Stimulated activated CD8-positive, alpha-beta memory T cell treated with anti-CD3 and anti-CD28 coated beads, Interleukin-2, amount 100 ng/mL, for 1 hour (primary cell): Measurements from ENCODE around the gene AADACL4.

Experiments
- DNase-seq, 2 donors: peaks; one replicate each; pipeline ENCODE4 v3.0.0-alpha.2; 2020; ENCODE audit warnings: low read depth in 2 of 2

The AADACL4 gene

DNA sequence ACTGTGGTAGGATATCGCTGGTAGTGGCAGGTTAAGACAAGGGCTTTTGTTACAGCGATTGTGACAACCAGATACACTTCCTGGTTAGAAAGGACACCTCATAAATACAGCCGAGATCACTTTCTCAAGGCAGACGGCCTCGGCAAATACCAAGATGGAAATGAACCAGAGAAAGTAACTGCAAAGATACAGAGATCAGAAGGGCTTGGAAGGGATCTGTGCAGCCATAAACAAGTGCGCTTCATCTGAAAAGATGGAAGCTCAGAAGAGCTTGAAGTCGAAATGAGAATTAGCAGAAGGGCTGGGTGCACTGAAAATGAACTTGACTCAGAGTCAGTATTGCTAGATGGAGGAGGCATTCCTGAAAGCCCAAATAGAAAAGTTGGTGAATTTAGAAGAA is 32.9 kb upstream of the AADACL4 start:
- DNase-seq, result no peak

DNA sequence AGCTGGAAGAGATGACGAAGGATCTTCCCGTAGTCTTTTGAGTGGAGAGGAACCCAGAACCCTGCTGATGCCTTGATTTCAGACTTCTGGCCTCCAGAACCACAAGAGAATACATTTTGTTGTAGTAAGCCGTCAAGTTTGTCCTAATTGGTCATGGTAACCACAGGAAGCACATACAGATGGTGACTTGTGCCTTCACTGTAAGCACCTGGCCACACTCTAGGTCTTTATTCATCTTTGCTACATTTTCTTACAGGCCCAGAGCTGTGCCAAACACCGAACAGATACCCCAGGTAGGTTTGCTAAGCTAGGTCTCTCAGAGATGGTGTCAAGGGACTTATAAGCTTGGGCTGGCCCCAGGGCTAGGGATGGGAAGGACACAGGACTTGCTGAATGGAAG is 30.7 kb upstream of the AADACL4 start:
- DNase-seq, result no peak

DNA sequence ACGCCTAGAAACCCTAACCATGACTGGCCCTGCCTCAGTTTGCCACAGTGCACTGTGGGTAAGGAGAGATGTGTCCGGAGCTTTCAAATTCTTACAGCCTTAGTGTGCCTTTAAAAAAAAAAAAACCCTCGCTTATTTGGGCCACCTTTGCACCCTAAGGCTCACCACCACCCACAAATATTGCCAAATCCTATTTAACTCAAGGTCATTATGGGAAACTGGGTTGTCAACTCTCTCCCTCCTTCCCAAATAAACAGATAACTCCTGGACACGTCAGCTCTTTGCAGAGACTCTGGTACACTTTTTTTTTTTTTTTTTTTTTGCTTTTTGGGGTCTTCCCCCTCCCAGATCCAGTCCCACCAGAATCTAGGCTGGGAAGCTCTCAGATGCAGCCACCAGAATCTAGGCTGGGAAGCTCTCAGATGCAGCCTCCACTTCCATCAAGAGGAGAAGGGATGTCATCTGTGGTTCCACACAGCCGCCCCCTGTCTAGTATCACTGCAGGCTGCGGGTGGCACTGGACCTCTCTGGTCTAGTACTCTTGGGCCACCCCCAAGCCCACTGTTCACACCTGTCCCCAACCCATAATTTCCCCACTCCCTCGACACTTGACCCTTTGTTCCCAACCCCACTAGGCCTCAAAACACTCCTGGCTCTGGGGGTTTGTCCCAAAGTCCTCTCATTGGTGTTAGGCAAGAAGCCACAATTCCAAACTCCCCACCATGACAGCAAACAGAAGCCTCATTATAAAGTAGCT is 29.3 kb upstream of the AADACL4 start:
- DNase-seq, result no peak

DNA sequence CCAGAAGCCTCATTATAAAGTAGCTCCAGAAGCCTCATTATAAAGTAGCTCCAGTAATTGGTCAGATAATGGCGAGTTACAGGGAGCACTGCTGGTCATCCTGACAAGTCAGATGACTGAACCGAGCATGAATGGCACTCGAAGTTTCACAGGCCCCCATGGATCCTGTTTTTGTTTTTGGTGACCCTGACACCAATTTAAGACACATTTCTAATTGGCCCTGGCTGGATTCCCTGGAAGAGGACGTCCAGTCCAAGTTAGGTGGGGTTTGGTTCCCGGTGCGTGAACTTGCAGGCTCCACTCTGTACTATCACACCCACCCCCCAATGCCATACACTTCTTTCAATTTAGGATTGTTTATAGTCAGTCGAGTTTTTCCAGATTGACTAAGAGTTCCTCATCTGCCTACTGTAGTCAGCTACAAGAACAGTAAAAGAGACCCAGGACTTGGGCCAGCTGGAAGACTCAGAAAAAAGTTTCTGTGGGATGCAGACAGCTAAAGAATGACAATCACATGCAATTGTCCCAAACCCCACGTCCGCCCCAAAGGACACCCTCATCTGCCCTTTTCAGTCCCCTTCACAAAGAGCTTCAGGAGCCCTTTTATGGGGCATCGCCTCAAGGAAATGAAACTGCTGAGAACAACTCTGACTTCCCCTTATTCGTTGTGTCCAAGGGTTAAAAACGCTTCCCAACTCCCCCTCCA is 28.6 kb upstream of the AADACL4 start:
- no peak for DNase-seq

DNA sequence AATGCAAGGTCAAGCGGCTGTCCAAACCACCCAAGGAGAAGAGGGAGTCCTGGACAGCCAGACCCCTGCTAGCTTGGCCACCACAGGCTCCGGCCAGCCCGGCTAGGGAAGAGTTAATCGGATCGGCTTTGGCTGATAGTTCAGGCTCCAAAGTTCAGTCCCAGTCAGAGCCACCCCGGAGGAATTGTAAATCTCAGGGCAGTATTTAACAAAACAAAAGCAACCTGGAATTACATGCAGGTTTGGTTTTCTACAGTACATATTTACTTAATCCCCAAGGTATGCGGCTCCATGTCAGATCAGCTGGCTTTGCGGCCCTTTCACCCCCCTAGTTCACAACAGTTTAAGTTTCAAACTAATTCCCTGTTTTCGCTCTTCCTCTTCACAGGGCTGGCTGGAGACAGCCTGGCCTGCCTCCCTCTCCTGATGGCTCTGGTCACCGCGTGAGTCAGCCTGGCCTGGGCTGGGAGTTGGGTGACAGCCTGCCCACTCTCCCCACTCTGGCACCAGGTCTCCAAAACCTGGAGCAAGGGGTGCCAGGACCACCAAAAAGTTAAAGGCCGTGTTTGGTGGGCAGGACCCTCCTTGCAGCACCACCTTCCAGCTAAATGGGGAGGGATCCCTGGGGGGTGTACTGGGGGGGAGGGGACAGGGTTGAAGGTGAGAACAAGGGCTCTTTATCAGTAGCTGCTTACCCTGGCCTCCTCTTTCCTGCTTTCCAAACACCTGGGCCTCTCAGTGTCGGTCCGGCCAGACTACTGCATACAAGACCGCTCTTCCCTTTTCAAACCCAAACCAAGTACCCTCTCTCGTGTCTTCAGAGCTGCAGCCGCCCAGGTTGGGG is 27.8 kb upstream of the AADACL4 start:
- DNase-seq, result no peak

DNA sequence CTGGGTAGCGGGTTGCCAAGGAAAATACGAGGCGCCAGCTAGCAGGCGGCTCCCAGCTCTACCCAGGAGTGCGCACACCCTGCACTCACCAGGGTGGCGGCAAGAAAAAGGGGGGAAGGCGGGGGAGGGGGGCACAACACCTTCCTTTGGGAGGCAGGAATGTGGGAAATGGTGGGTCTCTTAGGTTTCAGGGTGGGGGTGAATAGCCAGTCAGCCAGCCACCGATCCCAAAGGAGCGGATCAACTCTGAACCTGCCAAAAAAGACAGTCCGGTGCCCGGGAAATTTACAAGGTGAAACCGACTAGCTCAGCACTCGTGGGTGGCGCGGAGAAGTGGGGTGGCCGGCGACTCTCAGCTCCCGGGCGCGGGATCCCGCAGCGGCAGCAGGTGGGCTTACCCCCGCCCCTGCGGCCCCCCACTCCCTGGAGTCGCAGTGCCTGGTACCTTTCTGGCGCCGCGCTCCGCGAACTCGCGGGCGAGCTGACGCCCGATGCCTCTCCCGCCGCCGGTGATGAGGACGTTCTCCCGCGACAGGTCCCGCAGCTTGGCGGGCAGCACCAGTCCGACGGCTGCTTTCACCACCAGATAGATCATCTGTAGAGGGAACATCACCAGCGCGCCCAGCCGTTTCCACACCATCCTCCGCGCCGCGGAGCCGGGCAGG is 27.0 kb upstream of the AADACL4 start:
- DNase-seq, result no peak

DNA sequence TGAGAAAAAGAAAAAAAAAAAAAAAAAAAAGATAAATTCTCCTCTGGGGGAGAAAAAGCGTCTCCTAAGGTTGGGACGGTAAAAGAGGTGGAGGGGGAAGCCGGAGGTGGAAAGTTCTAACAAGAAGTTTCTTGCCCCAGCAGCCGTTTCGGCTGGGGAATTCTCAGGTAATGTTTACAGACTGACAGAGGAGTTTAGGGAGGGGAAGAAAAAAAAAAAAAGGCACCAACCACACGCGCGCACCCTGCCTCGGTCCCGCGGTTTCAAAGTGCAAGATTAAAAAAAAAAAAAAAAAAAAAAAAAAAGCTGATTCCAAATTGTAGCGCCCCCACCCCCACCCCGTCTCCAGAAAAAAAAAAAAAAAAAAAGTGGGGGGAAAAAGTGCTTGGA is 26.4 kb upstream of the AADACL4 start:
- DNase-seq, result no peak

DNA sequence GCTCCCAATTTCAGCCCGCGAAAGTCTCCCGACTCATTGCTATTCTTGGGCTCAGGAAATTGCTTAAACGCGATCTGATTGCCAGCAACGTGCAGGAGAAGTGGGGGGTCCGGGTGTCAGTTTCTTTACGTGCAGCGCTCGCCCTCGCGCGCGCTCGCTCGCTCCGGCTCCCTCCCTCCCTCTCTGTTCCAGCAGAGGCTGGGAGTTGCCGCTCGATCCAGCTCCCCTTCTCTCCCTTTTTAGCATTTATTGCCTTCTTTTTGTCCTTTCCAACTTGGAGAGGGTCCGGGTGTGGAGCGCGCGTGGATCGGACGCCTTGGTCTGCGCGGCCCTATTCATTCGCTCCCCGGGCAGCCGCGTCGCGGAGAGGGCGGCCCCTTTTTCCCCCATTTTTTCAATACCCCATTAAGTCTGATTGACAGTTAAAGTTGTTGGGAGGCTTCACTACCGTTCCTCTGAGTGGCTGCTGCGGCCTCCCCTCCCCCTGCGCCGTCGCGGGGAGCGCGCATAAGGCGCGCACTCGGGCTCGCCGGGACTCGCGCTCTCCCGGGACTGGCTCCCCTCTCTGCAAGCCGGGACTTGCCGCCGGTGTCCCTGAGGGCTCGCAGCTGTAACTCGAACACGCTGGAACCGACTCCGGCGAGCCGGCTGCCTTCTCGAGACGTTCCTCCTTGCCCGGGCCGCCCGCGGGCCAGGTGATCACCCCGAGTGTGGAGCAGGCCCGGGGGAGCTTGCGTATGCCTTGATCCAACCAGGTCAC is 25.8 kb upstream of the AADACL4 start, which contains the start of gene DHRS3:
DHRS3 (minus strand) TSS at position 310 of the 760 bp plus-strand sequence. CDS start 862 bp downstream, outside the sequence.
- peak; percentile 40 to 46 for DNase-seq

DNA sequence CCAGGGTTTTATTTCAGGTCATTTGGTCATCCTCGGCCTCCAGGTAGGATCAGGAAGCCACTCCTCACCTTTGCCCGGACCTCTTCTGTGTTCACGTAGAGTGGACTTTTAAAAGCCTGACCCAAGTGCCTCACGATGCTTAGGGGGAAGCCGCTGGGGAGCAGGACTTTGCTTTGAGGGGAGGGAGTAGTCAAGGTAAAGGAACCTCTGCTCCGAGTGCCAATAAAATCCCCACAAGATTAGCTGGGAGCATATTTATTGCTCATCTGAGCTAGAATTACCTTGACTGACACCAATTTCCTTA is 25.3 kb upstream of the AADACL4 start:
- no peak for DNase-seq

DNA sequence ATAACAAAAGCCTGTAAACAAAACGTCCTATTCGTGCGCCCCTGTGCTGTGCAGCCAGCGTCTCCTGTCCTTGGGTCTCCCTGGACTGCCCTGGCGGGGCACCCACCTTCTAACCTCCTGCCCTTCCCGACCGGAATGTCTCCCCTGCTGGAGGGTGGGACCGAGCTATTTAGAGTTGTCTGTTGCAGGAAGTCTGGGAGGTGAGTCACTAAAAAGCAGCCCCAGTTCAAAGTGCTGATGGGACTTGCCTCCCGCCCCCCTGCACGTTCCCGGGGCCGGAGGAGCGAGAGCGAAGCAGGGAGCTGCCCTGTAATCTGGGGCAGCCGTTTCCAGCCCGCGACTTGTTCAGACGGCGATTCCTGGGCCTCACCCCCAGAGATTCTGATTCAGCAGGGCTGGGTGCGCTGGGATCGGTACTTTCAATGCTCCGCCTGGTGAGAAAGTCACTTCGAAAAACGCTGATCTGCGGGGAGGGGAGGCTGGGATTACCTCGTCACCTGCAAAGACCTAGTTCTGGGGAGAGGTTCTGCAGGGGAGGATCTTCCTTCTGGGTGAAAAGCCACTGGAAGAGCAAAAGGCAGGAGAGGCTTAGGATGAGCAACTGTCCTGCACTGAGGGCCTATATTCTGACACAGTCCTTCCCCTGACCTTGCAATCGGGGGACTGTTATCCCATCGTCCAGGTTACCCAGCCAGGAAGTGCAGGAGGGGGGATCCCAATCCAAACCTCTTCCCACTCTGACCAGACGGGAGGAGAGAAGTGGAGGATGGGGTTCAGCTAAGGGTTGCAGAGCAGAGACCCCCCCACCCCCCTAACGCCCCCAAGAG is 24.7 kb upstream of the AADACL4 start:
- peak; percentile 29 to 43 for DNase-seq

DNA sequence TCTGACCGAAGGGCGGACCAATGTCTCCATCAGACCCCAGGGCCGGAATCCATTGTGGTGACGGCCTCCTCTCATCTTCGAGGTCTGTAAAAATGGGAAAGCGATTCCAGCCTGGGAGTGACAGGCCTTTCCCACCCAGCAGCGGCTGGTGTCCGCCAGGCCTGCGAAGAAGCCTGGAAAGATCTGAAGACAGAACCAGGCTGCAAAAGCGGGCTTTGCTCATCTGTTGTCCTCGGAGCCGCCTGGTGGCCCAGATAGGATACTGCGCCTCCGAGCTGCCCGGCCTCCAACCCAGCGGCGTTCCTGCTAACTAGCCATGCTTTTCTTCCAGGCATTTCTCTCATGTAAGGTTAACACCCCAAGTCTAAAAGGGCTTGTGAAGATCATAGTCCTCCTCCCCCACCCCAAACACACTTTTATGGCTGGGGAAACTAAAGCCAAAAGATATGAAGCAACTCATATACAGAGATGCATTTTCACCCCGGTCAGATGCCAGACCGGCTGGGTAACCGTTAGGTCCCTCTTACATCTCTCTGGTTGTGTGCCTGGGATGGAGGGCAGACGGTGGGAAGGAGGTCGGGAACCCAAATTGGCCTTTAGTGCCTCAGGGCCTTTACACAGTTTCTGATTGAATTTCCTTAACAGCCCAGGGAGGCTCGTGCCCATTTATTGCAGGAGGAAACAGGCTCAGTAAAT is 23.9 kb upstream of the AADACL4 start:
- peak; percentile 49 to 62 for DNase-seq

DNA sequence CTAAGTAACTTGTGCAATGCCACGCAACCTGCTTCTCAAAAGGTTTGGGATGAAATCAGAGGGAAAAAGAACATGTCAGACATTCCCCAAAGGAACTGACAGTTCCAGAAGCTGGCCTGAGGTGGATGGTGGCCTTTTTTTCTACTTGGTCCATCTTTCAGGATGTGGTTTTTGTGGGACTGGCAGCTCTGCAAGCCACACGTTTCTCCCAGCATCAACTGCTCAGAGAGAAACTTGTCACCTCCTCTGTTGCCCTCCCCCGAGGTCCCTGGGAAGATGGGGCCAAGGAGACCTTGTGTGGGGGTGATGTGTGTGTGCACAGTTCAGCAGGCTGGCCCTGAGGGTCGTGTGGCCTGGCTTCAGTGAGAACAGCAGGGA is 23.4 kb upstream of the AADACL4 start:
- DNase-seq, result no peak

DNA sequence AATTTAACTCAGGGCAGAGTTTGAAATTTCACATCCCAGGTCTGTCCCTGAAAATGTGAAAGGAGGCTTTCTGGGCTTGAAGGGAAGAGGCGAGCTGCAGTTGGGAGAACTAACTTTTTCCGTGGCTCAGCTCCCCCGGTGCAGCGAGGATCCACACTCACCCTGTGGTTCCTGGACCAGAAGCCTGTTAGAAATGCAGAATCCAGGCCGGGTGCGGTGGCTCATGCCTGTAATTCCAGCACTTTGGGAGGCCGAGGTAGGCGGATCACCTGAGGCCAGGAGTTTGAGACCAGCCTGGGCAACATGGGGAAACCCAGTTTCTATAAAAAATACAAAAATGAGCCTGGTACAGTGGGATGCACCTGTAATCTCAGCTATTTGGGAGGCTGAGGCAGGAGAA is 23.0 kb upstream of the AADACL4 start:
- no peak for DNase-seq

DNA sequence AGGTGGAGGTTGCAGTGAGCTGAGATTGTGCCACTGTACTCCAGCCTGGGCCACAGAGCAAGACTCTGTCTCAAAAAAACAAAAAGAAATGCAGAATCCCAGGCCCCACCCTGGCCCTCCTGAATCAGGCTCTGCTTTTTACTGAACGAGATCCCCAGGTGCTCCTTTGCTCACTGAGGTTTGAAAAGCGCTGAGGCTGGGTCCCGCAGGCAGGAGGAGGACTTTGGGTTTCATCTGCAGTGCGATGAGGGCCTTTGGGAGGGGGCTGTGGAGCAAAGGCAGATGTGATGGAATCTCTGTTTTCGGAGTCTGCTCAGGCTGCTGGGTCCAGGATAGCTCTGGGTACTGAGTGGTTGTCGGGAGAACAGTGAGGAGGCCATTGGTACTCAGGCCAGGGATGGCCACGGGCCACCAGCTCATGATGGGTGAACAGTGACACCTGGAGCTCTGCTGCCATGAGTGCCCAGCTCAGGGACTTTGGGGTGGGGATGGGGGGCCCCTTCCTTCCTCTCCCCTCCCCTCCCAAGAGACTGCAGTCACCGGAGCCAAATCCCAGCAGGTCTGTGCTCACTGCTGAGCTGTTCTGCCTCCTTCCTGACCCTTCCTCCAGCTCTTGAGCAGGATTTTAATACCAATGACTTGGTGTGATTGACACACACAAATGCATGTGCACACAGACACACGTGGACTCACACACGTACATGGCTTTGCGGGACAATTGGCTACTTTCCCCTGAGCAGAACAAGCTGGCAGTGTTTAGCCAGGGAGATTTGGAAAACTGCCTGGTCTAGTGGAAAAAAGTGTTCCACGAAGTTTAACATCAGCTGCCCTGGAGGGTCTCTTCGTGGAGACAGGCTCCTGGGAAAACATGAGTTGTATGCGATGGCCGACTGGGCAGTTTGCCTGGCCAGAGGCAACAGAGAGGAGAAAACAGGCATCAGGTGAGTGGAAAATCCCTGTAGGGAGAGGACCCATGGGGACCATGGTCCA is 22.2 kb upstream of the AADACL4 start:
- no peak for DNase-seq

DNA sequence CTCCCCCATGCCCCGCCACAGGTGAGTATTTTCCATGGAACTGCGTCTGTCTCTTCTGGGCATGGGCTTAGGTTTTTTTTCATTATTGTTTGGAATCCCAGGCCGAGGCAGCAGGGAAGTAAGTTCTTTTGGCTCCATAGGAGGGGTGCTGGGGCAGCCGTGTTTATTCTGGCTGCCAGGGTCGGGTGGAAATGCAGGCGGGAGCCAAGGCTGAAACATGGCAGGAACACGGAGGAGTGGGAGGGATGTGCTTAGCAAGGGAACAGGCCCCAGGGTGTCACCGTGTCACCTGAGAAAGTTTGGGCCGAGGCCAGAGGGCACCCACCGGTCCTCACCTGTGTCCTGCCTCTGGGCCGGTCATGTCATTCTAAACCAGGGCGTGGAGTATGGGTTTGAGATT is 21.4 kb upstream of the AADACL4 start:
- no peak for DNase-seq

DNA sequence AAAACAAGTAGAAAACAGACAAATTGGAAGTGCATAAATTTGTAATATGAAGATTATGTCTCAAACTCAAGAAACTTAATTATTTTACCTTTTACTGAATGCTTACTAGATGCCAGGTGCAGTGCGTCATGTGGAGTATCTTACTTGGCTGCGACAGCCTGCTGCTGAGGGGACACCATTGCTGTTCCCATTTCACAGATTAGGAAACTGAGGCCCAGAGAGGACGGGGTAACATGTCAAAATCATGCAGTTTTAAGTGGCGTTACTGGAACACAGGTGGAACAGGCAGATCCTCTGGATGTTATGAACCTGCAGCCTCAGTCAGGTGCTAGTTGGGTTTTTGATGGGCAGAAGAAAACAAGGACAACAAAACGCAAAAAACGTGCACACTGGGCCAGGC is 18.6 kb upstream of the AADACL4 start:
- no peak for DNase-seq

DNA sequence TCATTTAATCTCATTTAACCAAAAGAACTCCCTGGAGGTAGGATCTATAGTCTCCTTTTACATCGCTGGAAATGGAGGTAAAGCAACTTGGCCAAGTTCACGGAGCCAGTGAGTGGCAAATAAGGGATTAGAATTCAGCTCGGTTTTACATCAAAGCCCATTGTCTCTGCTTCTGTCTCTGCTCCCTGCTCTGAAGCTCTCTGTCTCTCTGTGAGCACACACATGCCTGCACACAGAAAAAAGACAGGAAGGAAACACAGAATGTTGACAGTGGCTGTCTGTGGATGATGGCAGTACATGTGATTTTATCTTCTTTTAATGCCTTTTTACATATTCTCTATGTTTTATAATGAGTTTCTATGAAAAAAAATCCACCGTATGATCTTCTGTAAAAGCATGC is 17.0 kb upstream of the AADACL4 start:
- DNase-seq, result no peak

DNA sequence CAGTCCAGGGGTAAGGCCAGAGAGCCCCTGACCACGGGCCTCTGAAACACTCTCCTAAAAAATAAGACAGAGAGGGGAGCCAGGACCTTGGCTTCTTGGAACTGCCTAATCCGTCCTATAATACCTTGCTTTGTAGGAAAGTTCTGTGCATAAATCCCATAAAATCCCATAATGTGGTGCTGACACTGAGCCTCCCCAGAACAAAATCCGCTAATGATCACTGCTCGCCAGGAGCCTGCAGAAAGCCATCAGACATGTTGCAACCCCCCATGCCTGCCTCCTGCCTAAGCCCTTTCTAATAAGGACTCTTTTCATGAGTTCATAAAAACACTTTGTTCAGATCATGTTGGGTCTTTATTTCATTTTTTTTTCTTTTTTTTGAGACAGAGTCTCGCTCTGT is 16.6 kb upstream of the AADACL4 start:
- no peak for DNase-seq

DNA sequence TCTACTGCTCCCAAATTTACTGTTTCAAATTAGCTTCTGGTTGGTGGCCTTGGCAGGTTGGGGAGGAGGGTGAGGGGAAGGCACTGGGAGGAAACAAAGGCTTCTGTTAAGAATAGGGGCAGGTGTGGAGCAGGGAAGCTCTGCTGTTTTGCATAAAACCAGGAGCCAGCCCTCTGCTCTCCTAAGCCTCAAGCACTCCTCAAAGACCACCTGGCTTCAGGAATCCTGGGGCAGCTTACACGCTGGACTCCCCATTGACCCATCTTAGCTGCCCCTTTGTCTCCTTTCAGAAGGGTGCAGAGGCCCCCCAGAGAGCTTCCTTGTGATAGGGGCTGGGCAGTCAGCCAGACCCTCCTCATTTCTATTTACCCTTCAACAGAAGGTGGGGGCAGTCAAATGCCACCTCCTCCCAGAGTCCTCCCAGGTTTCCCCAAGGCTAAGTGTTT is 14.4 kb upstream of the AADACL4 start:
- no peak for DNase-seq
